GM19372 (cell line): ENCODE results near the gene ZRANB1.

Experiments
- ATAC-seq: cut with Tn5 transposase; IDR thresholded peaks from one replicate; pipeline ENCODE4 v1.9.1; 2021; ENCODE audit warnings: mild to moderate bottlenecking, low read depth, moderate library complexity; ENCODE audit not compliant: unreplicated experiment

Gene ZRANB1

DNA sequence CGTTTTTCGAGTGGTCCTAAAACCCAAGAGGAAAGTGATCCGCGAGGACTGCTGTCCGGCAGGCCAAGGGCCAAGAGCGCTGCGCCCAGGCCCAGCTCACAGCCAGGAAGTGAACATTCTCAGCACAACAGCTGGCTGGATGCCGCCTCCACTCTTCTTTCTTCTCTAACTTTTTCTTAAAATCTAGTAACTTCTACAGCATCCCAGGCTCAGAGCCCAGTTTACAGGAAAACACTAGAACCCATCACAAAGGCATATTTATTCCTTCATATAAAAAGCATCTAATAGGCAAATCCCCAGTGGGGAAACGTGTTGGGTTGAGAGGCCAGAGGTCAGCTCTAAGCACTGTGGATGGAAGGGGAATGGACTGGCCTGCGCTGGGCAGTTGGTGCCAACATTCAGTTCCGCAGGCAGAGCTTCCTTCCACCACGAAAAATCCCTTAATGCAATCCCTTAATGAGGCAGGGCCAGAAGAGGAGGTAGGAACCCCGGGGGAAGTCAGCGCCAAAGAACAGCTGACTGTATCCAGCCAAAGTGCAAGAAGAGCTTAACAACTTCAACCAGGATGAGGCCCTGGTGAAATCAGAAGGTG is 74.8 kb downstream of the ZRANB1 start:
- ATAC-seq, result no peak

DNA sequence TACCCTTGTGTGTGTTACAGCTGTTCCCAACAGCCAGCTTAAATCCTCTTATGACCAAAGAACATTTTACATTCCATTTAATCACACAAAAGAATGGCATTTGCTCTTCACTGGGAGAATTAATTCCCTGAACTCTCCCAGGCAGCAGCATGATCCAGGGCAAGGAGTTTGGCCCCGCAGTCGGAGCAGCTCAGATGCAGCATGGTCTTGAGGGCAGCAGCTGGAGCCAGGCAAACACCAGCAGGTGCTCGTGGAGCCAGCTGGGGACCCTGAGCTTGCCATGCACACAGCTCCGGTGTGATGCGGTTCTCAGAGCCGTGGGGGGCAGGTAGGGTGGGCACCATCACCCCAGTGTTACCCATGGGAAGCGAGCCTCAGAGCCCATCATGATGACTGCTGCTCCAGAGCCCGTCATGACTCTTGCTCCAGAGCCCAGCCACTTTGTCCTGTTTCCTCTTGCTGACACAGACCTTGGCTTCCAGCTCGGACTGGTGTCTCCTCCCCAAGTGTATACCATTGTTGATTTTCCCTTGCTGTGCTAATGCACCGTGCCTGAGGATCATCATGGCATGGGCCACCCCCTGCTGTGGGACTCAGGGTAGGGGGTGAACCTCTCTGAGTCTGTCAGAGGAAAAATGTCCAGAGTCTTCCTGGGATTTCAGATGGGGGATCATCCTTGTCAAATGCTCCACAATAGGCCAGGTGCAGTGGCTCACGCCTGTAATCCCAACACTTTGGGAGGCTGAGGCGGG is 75.8 kb downstream of the ZRANB1 start:
- no peak for ATAC-seq

DNA sequence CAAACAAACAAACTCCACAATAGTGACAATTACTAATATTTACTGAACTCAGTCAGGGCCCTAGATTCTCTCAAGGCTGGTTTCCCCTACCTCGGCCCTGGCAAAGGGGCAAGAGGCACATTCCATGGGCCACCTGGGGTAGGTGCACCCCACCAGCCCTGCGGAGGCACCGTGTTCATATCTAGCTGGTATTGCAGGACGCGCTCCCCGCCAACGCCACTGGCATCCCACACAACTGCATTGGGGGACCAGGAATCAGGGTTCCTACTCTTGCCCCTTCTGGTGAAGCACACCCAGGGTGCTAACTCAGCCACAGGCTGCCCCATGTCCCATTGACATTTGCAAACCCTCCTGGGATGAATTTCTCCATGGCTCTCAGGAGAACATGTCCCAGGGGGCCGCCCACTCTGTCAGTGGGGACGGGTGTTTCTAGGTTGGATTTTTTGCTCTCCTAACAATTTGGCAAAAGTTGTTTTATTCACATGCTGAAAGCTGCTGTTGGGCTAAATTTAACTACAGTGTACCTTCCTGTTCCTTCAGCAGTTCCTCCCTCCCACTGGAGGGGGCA is 76.7 kb downstream of the ZRANB1 start:
- ATAC-seq, result no peak

DNA sequence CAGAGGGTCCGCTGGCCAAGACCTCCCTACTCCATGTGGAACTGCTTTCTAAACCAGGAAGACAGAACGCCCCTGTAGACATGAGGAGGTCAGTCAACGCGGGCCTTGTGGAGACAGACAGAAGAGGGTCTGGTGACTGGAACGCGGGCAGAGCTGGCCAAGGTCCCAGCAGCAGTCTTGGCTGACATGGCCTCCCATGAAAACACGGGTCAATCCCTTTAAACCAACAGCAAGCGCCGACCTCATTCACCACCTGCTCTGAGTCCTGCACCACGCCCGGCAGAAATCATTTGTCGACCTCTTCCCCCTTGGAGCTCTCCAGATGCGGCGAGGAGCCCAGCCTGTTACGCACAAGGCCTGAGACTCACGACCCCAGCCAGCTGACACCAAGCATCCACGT is 78.5 kb downstream of the ZRANB1 start:
- no peak for ATAC-seq

DNA sequence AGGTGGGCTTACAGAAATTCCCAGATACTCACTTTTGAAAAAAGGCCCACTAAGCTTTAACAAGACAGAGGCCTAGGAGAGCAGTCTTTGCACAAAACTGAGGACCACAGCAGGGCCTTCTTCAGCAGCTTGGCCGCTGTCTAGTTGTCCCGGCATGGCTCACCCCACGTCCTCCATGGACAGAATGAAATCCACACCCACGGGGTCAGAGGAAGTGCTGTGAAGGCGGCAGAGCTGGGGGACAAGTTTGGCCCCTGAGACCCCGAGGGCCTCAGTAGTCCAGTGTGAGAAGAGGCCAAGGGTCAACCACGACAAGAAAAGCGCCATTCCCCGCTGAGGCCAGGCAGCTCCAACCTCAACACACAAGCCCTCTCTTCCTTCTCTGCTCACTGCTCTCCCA is 78.9 kb downstream of the ZRANB1 start:
- ATAC-seq, result no peak

DNA sequence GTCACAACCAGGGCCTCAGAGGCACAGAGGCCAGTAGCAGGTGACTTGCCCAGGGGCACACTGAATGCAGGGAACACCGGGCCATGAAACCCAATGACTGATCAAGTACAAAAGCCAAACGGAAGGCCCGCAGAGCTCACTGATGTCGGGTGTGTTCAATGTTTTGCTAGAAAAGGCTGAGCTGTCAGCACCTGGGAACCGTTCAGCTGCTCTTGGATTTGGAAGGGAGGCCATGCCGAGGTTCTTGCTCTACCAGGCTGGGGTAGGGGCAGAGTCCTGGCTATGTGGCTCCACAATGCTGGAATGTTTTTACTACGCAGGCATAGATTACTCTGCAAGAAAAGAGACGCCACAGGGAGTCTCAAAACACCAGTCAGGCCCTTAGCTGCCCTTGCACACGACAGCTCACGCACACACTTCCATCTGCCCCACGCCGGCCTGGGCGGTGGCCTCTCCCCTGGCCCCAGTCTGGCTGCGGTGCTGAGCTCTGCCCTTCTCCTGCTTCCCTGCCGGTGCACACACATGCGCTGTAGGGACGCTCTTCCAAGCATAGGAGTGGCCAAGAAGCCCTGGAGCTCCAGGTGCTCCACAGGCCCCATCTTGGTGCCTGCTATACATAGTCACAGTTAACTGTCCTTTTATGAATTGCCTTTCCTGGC is 79.9 kb downstream of the ZRANB1 start:
- ATAC-seq, result no peak

DNA sequence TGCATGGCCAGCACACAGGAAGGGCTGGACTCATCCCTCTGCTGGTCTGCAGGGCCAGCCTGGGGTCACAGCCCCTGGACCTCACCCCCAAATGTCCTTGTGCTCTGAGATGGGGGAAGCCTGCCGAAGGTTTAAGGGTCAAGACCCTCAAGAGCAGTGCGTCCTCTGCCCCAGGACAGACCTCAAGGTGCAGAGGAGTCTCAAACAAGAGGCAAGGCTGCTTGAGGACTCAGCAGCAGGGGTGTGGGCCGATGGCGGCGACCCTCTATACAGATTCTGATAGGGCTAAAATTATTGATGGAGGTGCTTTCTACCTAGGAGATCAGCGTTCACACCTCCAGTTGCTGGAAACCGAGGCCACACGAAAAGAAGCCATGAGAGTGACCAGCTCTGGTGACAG is 80.7 kb downstream of the ZRANB1 start:
- ATAC-seq, result no peak

DNA sequence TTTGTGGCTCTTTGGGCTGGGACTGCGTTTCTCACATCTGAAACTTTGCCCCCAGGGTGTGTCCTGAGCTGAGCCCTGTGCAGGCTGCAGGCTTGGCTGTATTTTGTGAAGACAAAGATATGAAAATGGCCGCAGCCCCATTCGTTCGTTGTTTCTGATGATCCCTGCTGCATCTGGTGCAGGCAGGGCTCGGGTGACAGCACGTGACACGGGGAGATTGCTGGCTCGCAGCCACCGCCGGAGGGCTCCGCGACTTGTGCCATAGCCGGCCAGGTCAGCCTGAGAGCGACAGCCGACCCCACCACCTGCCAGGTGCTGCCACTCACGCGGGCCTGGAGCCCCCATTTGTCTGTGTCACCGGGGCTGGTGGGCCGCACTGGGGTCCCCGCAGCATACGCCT is 81.3 kb downstream of the ZRANB1 start:
- no peak for ATAC-seq

DNA sequence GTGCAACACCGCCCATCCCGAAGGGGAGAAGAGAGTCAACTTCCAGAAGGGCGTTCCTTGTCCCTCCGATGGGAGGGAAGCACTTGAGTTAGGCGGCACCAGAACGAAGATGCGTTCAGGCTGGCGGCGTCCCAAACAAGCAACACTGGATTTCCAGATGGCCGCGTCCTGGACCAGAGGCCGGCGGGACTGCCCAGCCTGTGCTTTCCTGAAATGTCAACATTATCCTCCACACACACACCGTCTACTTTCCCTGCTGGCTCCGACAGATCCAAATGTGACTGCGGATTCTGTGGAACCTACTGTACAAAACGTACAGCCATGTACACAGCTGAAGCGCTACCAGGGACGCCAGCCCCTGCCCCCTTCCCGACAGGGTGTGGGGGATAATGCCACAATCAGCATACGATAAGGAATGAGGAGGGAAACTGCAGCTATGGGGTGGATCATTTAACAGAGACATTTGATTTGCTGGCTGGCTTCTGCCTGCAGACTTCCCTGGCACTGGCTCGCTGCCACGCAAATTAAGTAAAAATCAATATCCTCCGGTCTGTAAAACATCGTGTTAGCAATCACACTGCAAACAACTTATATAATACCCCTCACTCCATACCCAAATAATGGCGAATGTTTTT is 82.1 kb downstream of the ZRANB1 start:
- ATAC-seq, result no peak

DNA sequence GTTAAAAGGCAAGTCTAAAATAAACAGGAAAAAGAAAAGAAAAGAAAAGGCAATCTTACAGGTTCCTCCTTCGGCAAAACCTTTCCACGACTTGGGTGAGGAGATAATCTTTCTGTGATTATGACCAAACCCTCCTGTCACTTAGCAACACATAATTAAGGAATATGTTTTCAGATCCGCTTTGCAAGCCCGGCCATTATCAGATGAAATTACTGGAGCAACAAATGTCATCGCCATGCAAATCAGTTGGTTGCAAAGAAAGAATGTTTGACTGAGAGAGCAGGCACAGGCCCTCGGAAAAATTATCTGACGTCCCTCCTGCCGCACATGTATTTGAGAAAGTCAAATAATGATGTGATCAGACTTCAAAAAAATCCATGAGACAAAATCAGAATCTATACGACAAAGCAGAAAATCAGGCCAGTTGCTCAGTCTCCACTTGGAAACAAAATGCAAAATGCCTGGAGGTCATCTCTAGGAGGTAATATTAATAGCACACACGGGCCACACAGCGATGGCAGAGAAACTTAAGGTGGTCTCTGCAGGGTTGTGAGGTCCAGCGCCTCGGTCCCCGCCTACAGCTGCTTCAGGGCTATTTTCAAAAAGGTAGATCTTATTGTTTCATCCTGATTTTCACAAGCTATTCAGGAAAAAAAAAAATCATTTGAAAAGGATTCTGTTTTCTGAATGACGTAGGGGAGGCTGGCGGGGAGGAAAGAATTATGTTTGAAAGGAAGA is 82.7 kb downstream of the ZRANB1 start:
- ATAC-seq, result no peak

DNA sequence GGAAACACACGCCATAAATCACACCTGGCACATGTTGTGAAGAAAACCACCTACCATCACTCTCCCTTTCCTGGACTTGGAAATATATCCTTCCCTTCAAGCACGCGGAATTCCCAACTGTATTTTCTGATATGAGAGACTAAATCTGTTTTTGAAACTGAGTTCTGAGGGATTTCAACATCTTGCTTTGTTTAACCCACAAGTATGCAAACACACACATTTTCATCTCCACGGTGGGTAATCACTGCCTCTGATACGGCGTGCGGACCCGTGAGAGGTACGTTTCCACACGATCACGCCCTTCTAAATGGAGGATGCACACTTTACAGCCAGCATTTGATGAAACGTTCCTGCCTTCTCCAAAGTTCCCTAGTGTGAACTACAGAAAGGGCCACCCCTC is 83.4 kb downstream of the ZRANB1 start:
- no peak for ATAC-seq

DNA sequence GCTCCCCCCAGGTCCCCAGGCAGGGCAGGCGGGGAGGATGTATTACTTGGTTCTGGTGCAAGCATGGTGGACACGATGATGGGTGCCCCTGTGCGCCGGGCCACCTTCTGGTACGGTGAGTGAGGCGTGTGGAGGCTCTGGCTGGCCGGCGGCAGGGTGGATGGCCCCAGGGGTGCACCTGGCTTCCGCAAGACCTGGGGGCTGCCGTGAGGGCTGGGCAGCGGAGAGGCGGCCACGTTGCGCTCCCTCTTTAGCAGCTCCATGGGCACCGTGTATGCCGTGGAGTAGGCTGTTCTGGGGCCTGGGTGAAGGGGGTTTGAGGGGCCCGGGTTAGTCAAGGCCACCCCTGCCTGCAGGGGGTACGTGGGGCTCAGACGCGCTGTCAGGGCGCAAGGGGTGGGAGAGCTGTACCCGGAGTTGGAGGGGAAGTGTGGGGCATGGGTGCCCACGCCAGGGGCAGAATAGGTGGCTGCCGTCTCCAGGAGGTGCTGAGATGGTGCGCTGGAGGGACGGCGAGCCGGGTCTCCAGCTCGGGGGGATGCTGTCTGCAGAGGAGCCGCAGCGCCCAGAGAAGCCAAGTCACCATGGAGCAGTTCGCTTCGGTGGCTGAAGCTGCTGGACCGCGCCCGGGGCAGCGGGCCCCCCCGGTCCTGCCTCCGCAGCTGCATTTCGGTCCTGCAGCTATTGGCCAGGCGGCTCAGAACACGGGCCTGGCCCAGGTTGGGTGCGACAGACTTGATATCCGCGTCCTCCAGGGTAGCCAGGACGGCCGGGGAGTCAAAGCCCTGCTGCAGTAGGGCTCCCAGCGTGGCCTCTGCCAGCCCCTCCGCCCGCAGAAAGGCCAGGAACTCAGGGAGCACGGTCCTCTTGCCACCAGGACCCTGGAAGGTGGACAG is 84.4 kb downstream of the ZRANB1 start:
- ATAC-seq, result no peak

DNA sequence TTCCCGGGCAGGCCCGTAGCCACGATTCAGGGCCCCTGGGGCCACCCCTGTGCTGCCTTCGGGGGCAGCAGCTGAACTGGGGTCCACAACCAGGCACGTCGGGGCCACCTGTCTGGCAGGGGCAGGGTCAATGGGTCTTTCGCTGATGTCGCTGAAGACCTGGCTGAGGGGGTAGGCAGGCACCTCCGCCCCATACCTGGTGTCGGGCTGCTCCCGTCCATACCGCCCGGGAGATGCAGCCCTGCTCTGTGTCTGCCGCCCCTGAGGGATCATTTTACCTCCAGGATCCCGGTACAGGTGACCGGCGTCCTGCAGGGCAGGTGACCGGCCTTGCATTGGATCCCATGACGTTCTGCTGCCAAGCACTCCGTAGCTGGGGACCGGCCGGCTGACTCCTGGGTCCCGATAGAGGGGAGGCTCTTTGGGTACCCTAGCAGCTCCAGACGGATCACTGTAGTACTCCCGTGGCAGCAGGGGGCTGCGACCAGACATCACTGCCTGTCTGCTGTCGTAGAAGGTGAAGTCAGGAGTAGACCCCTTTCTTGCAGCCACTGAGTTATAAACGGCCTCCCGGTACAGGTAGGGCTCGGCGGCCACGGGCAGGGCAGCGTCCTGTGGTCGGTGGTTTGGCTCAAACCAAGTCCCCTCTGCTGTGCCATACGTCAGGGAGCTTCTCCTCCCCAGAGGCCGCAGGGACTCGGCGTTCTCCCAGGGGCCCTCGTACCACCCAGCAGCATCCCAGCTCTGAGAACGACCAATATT is 85.2 kb downstream of the ZRANB1 start:
- ATAC-seq, result no peak

DNA sequence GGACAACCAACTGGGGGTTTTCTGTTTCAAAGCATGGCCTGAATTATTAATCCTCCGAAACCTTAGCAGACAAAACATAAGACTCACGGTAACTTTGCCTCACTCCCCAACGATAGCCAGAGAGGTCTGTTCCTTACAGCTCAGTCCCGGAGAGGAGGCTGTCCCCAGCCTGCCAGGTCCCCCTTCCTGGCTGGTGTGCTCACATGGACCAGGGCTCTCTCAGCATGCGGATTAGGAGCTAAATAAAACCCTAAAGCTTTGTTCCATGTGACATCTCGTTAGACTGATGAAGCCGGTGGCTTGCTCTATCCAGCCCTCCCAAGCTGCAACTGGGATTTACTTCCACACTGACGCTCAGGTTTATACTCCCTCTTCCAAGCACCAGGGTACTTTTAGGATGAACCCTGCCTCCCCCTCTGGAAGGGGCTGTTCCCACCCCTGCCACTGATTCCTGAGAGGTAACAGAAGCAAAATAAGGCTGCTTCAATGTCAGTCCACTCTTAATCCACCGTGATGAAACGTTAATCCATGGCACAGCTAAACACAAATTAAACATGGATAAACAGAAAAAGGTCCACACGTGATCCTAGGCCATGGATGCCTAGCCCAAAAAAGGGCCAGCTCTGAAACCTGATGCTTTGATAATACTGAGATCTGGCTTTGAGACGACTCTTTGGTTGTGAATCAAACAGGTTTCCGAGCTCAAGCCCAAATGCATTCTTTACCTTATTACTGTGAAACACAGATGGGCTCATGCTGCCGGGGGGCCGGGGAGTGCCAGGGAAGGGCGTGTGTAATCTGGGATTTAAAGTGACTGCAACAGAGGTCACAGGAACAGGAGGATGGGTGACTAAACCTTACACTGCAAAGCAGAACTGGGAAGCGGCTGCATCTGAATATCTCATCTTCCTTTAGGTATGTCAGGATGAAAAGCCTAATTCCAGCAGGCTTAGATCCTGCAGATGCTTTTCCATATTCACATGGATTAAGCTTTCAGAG is 86.2 kb downstream of the ZRANB1 start:
- ATAC-seq, result no peak

DNA sequence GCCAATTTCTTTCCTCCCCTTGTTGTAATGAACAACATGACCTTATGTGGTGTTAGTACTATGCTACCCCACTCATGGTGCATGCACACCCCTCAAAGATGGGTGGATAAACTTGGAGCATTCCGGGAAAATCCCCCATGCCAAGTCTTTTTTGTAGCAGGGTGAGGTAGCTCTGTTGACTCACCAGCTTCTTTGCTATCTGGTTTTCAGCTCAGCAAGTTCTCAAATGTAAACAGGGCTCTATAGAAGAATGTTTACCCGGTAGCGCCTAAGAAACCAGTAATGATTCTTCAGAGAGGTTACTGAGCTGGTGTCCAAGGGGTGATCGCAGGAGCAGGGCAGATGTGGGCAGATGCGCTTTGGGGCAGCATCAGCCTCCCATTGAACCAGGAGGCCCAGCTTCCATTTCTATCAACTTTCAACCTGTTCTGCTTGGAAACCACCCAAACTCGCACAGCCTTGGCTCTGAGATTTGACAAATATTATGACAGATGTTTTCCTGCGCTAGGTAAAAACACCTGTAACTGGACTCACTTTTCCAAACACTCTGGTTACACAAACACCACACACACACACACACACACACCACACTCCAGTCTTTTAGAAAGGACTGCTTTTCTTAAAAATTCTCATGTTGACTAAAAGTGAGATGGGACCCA is 87.8 kb downstream of the ZRANB1 start:
- ATAC-seq, result no peak

DNA sequence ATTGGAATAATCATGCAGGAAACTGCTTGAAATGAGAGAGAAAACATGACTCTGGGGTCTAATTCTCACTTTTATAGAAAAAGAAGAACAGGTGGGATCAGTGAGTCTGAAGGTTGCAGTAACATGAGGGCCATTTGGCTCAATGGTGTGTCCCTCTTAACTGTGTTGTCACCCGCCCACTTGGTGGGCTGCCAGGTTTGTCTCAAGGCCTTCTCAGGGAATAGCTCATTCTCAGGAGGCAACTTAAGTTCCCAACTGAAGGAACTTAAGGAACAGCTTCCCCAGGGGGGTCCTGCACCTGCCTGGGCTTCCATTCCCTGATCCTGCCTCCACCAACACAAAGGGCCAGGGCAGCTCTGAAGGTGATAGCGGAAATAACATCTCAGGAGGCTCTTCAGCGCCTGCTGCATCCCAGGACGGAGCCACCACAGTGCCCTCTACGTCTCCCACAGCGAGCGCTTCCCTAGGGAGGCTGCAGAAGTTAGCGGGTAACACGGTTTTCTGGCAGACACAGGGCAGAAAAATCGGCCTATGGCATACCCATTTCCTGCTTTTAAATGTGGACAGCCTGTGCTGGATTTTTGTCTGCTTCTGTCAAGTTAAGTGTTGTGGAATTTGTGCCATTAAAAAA is 88.8 kb downstream of the ZRANB1 start:
- ATAC-seq, result no peak
